HG03558 (cell line): ENCODE measurements around the gene UGT2B7.
"Not testable (repeated sequence)": the region's sequence is repeated elsewhere in the genome, so short reads cannot be mapped to it uniquely, and the experiment has no call there.

Source experiments
- ATAC-seq: cut with Tn5 transposase; IDR thresholded peaks from one replicate; pipeline ENCODE4 v1.9.1; 2021; ENCODE audit warnings: moderate number of reproducible peaks; ENCODE audit not compliant: unreplicated experiment; ENCODE audit errors: extremely low read depth

UGT2B7 gene

DNA sequence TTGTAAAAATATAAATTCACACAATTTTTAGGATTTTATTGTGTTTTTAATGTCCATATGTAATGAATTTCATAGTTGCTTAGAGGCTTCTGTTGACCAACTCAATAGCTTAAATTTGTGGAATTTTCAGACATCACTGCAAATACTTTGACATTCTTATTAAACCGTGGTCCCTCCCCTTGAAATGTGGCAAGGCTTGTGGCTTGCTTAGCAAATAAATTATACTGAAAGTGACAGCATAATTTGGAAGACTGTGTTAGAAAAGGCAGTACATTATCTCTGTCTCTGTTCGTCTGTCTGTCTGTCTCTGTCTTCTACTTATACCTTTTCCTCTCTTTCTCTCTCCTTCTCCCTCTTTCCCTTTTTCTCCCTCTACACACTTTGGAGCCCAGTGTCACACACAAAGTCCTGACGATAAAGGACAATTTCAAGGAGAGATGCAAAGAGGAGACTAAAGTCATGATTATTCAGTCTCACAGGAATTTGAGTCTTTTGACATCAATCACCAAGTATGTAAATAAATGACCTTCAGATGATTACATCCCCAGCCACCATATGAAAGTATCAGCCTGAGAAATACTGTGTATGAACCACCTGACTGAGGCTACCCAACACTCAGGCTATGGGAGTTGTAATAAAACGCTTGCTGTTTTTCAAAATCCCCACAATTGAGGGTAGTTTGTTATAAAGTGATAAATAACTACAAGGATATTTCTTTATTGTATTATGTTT, 21.0 kb upstream of the UGT2B7 start:
- ATAC-seq = no peak

GRCh38 chr4:69078852-69079251, 17.4 kb upstream of the UGT2B7 start:
- no peak for ATAC-seq

DNA sequence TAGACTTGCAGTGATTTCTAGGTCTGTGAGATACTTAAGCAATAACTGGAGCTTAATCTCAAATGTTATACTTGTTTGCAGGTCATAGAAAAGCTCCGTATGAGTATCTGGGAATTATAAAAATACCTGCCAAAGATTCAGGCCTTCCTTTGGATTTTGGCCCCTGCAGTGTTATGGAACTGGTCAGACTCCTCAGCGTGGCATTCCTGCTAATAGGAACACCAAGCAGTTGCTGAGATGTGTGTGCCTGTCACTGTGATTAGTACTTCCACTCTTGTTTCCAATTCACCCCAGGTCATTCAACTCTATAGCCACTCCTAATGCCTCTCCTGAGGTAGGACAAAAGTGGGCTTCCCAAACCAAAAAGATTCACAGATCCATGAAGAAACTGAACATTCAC, 7.8 kb upstream of the UGT2B7 start:
- ATAC-seq = no peak

DNA sequence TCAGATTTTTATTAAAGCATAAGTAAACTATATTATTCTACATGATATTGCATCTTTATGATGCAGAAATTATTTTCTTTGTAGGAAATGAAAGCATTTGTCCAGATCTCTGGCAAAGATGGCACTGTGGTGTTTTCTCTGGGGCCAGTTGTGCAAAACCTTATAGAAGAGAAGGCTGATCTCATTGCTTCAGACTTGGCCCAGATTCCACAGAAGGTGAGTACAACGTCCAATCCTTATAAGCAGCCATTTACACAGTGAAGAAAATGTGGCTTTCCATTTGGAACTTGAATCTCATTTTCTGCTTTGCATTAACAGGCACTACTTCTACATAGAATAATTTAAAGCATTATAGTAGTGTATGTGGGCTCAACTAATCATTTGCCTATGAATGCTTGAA, 6.9 kb upstream of the UGT2B7 start:
- no peak for ATAC-seq

GRCh38 chr4:69092190-69092589, 4.1 kb upstream of the UGT2B7 start:
- no peak for ATAC-seq

DNA sequence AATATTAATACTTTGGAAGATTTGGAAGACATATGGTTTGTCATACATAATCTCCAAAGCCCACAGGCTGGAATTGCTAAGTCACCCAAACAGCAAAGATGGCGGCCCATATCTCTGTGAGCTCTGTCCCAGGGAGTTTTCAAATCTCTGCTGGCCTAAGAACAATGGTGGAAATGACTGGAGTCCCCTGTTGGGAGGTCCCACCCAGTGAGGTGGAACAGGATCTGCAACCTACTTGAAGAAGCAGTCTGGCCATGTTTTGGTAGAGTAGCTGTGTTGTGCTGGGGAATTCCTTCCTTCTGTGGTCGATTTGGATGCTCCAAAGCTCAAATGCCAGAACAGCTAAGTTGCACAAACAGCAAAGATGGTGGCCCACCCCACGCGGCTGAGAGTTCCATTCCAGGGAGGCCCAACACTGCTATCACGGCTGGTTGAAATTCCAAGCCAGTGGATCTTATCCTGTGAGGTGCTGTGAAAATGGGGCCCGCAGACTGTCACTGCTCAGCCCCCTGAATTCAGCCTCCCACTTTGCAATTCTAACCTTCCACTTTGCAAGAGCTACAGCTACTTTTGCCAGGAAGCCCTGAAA, 3.2 kb upstream of the UGT2B7 start:
- ATAC-seq = no peak

GRCh38 chr4:69093681-69094080, 2.6 kb upstream of the UGT2B7 start:
- no peak for ATAC-seq

DNA sequence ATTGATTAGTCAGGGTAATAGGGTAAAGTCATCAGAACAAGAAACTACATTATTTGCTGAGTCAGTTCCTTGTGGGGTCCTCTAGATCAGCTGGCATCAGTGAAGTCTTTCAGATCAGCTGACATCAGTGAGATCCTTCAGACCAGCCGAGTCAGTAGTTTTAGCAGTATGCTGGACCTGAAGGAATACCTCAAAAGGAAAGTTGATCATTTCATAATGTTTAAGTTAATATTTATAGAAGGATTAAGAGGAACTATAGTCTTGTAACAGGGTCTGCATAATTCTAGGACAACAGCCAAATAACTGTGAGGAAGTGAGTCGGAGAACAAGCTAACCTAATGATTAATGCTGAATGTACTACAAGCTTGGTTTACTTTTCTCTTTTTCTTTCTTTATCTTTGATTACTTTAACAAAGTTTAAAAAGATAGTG, 958 bp upstream of the UGT2B7 start:
- no peak for ATAC-seq

- ATAC-seq = no peak
Measured at GRCh38 chr4:69096810-69097209, 536 bp downstream of the UGT2B7 start.

DNA sequence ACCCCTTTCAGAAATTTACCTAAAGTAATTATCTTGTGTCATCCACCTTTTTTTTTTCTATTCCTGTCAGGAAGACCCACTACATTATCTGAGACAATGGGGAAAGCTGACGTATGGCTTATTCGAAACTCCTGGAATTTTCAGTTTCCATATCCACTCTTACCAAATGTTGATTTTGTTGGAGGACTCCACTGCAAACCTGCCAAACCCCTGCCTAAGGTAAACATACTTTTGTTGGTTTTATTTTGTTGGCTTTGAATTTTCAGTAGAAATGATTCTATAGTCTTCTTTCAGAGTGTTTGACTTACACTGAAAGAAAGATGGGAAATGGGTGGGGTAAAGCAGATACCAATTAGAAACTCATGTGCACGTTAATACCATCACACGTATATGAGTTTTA, 2.2 kb downstream of the UGT2B7 start:
- ATAC-seq = no peak

GRCh38 chr4:69099910-69100309, 3.6 kb downstream of the UGT2B7 start:
- ATAC-seq = no peak

GRCh38 chr4:69102668-69103067, 6.4 kb downstream of the UGT2B7 start:
- not testable (repeated sequence) for ATAC-seq

DNA sequence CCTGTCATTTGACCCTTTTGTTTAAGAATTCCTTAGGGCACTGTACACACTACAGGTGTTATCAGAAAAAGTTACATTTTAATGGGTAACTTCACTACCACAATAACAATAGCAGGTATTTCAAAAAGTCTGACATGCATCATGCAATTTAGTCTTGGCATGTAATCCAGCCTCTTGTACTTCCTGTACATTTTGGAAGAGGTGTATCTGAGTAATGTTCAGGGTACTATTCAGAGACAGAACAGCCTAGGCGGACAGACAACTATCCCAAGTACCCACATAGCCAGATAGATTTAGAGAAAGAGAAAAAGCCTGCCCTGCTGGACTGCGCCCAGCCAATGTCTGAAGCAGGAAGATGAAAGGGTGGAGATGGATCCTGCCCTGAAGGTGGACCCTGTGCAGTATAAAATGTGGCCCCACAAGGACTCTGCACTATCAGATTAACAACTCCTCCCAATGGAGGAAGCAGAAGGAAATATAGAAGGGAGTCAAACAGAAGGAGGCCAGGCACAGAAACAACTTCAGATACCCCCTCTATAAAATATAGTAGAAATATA, 8.5 kb downstream of the UGT2B7 start:
- ATAC-seq = no peak

- ATAC-seq = not testable (repeated sequence)
Measured at GRCh38 chr4:69115151-69115850, 19.0 kb downstream of the UGT2B7 start.

- ATAC-seq = no peak
Measured at GRCh38 chr4:69115851-69116213, 19.6 kb downstream of the UGT2B7 start.

DNA sequence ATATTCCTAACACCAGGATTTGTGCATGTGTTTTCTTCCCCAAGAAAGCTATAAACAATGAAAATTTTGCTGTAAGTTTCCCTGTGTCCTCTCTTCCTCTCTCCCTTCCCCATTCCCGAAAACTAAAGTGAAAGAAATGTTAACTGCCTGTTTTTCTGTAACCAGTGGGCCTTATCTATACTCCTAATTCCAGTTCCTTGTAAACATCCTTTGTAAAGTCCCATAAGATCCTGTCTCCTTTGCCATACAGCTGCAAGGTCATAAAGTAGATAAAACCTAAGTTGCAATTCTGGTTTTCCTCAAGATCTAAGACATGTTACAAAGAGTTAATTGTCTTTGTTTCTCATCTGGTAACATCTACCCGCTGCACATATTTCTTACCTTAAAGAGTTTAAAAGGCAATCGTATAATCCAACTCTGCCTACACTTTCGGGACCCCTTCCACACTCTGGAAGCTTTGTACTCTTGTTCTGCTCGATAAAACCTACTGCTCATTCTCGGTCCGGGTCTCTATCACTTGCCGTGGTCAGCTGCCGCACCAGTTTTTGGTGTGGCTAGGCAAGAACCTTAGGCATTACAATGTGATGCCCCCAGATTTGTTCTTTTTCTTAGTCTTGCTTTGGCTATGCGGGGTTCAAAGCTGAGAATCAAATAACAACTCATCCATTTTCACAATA, 20.5 kb downstream of the UGT2B7 start:
- no peak for ATAC-seq

DNA sequence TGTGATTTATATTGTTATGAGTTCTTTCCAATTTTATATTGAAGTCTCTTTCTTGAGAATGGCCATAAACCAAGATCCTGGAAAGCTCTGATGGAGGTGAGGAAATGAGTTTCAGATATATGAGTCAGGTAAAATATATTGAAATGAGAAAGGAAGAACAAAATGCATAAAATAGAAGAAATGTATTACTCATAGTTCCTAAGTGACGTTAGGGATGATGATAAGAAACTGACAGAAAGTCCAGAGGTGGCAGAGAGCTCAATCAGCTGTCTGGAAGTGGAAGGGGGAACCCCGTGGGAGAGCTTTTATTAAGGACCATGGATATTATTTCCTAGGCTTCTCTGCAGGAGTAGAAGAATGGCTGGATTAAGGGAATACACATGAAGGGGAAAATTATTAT, 24.6 kb downstream of the UGT2B7 start:
- ATAC-seq = no peak

DNA sequence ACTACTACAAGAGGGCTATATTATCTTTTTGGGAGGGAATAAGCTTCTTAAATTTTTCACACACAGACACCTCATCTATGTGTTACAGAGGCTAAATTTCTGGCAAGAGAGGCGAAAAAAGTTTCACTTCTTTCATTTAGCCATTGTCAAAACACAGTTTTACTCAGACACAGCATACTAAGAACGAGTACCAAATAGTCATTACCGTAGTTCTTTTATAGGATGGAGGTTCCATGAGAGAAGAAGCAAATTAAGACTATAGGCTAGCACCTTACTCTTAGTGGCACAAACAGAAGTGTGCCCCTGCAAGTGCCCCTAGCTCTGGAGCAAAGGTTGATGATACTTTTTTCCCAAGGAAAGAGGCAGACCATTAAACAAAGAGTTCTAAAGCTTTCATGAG, 26.2 kb downstream of the UGT2B7 start:
- no peak for ATAC-seq

DNA sequence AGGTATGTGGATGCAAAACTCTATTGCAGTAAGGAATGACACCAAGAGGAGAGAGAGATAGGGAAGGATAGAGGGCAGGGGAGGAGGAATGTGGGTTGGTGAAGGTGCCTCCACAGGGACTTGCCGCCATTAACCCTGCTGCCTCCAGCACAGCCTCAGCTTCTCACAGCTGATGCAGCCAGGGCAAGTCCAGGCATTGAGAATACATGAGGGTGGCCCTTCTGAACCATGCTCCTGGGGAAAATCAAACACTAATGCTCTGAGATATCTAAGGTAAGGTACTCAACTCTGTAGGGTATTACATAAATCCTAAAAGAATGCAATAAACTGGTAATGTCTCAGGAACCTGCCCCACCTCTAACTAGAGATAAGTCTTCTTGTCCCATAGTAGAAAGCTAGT, 28.7 kb downstream of the UGT2B7 start:
- no peak for ATAC-seq

GRCh38 chr4:69126024-69126423, 29.8 kb downstream of the UGT2B7 start:
- ATAC-seq = no peak

GRCh38 chr4:69133993-69134392, 37.7 kb downstream of the UGT2B7 start:
- ATAC-seq = no peak
